Ishikawa (cell line): ENCODE results near the gene JAG2.

Experiments used
- CEBPB ChIP-seq: IDR thresholded peaks from 2 replicates; pipeline ENCODE4 v1.6.1; 2012
- CREB1 ChIP-seq: IDR thresholded peaks from 2 replicates; pipeline ENCODE4 v1.6.1; 2012; ENCODE audit warnings: low read depth
- EGR1 ChIP-seq: IDR thresholded peaks from 2 replicates; pipeline ENCODE4 v1.6.1; 2012
- EP300 ChIP-seq: IDR thresholded peaks from 2 replicates; pipeline ENCODE4 v1.6.1; 2012; ENCODE audit warnings: borderline replicate concordance
- FOXM1 ChIP-seq: IDR thresholded peaks from 2 replicates; pipeline ENCODE4 v1.6.1; 2012; ENCODE audit warnings: low read depth, borderline replicate concordance
- MAX ChIP-seq: IDR thresholded peaks from 2 replicates; pipeline ENCODE4 v1.6.1; 2012
- NFIC ChIP-seq: IDR thresholded peaks from 2 replicates; pipeline ENCODE4 v1.6.1; 2012
- RAD21 ChIP-seq: IDR thresholded peaks from 2 replicates; pipeline ENCODE4 v1.6.1; 2012; ENCODE audit warnings: low read depth
- REST ChIP-seq: IDR thresholded peaks from 2 replicates; pipeline ENCODE4 v1.6.1; 2012; ENCODE audit warnings: low read depth, mild to moderate bottlenecking
- TAF1 ChIP-seq: IDR thresholded peaks from 2 replicates; pipeline ENCODE4 v1.6.1; 2012; ENCODE audit warnings: low read depth, mild to moderate bottlenecking
- TCF12 ChIP-seq: IDR thresholded peaks from 2 replicates; pipeline ENCODE4 v1.6.1; 2012; ENCODE audit warnings: low read depth
- TEAD4 ChIP-seq: IDR thresholded peaks from 2 replicates; pipeline ENCODE4 v1.6.1; 2012
- USF1 ChIP-seq: IDR thresholded peaks from 2 replicates; pipeline ENCODE4 v1.6.1; 2012
- YY1 ChIP-seq: IDR thresholded peaks from 2 replicates; pipeline ENCODE4 v1.6.1; 2012; ENCODE audit warnings: low read depth
- ZBTB7A ChIP-seq: IDR thresholded peaks from 2 replicates; pipeline ENCODE4 v1.6.1; 2012; ENCODE audit warnings: low read depth

The JAG2 gene

GRCh38 chr14:105161309-105161708 lies 7.3 kb downstream of the JAG2 start:
- TF ChIP-seq FOXM1: peak; percentile 72
- TF ChIP-seq EP300: peak; percentile 94
- peak; percentile 84 for TF ChIP-seq MAX
- TF ChIP-seq REST: no peak
- peak; percentile 5; the same call in 1 of the 2 replicates for TF ChIP-seq CEBPB
- TF ChIP-seq YY1: peak; percentile 63; the same call in 1 of the 2 replicates
- TF ChIP-seq NFIC: peak; percentile 91
- TF ChIP-seq USF1: no peak
- TF ChIP-seq CREB1: no peak
- no peak; the same call in 1 of the 2 replicates for TF ChIP-seq EGR1
- TF ChIP-seq TEAD4: peak; percentile 77
- peak; percentile 100 for TF ChIP-seq TCF12
- peak; percentile 79 for TF ChIP-seq ZBTB7A
- TF ChIP-seq RAD21: peak; percentile 6; the same call in 1 of the 2 replicates
- TF ChIP-seq TAF1: no peak

GRCh38 chr14:105160776-105161175 lies 7.8 kb downstream of the JAG2 start:
- TF ChIP-seq ZBTB7A (no peak), NFIC (no peak), YY1 (no peak), EP300 (no peak), FOXM1 (no peak), MAX (no peak), TAF1 (no peak), USF1 (no peak), CREB1 (no peak), REST (no peak), TCF12 (no peak), EGR1 (no peak), TEAD4 (no peak), RAD21 (no peak), CEBPB (no peak)

GRCh38 chr14:105159344-105159743 lies 9.2 kb downstream of the JAG2 start:
- TF ChIP-seq EGR1 (no peak), TCF12 (no peak), USF1 (no peak), NFIC (no peak), REST (no peak), CREB1 (no peak), RAD21 (no peak), CEBPB (no peak), TEAD4 (no peak), MAX (no peak)

- TF ChIP-seq EP300: no peak
- no peak for TF ChIP-seq YY1
- no peak for TF ChIP-seq NFIC
- no peak for TF ChIP-seq REST
- TF ChIP-seq TCF12: no peak
- no peak for TF ChIP-seq RAD21
- no peak for TF ChIP-seq USF1
- no peak for TF ChIP-seq MAX
- no peak for TF ChIP-seq ZBTB7A
Measured at GRCh38 chr14:105158794-105159193, 9.8 kb downstream of the JAG2 start.
